IMR-90 (cell line): ENCODE measurements around the gene ACSS1. TPM values are rescaled to one million over a fixed set of nuclear protein-coding genes. Genes with fewer than 3 reads are reported as not detected.

ENCODE experiments used
- ATAC-seq: fragments of 200-7000 bp; cut with Tn5 transposase; 2 replicates; pipeline ENCODE4 v1.9.1; 2020; ENCODE audit warnings: low read depth, mild to moderate bottlenecking, moderate library complexity
- BruUV-seq: library from RNA; stranded (reverse); fragments of 400-500 nt; replicated peaks from 2 replicates; lab custom pipeline; 2021; lab: Mats Ljungman, UMichigan
- CTCF ChIA-PET: fragments of 300-600 bp; formaldehyde crosslinking; extraction: SDS; loops from one replicate; lab custom pipeline; 2021; ENCODE audit warnings: antibody characterized with exemption; lab: Yijun Ruan, JAX
- POLR2A ChIA-PET: fragments of 300-600 bp; sonication (Branson Sonifier 250); formaldehyde crosslinking; loops from one replicate; lab custom pipeline; 2022; ENCODE audit warnings: antibody characterized with exemption; ENCODE audit not compliant: unreplicated experiment; lab: Charles Lee
- DNase-seq: peaks from one replicate; pipeline ENCODE4 v3.0.0; 2013
- H2AFZ ChIP-seq: replicated peaks from 2 replicates; pipeline ENCODE3; 2013; ENCODE audit warnings: low read length, mild to moderate bottlenecking; ENCODE audit not compliant: poor library complexity
- H2AK5ac ChIP-seq: 2 replicates; pipeline ENCODE4 v1.6.1; 2013; ENCODE audit warnings: low read depth, low read length, inconsistent platforms
- H2AK9ac ChIP-seq: replicated peaks from 2 replicates; pipeline ENCODE3; 2013; ENCODE audit warnings: mild to moderate bottlenecking, low read depth, low read length, moderate library complexity; ENCODE audit not compliant: poor library complexity
- H2BK120ac ChIP-seq: 2 replicates; pipeline ENCODE4 v1.6.1; 2013; ENCODE audit warnings: low read depth, low read length, inconsistent platforms
- H2BK15ac ChIP-seq: 3 replicates; pipeline ENCODE4 v1.6.1; 2013; ENCODE audit warnings: low read depth, low read length, inconsistent platforms
- H2BK20ac ChIP-seq: 2 replicates; pipeline ENCODE4 v1.6.1; 2013; ENCODE audit warnings: low read depth, mild to moderate bottlenecking, inconsistent platforms, low read length, moderate library complexity
- H2BK5ac ChIP-seq: 2 replicates; pipeline ENCODE4 v1.6.1; 2013; ENCODE audit warnings: mild to moderate bottlenecking, low read depth, low read length, inconsistent platforms; ENCODE audit not compliant: poor library complexity, severe bottlenecking
- H3K14ac ChIP-seq: replicated peaks from 2 replicates; pipeline ENCODE4 v1.6.1; 2013; ENCODE audit warnings: low read depth, low read length, inconsistent platforms
- H3K18ac ChIP-seq: 2 replicates; pipeline ENCODE4 v1.6.1; 2013; ENCODE audit warnings: low read depth, low read length, control low read depth
- H3K23ac ChIP-seq: 2 replicates; pipeline ENCODE4 v1.6.1; 2013; ENCODE audit warnings: low read depth, low read length, inconsistent platforms
- H3K27ac ChIP-seq: 2 replicates; pipeline ENCODE4 v1.5.1; 2013; ENCODE audit warnings: mild to moderate bottlenecking, control low read depth, low read length; ENCODE audit not compliant: insufficient read depth
- H3K27me3 ChIP-seq: 2 replicates; pipeline ENCODE4 v1.6.1; 2013; ENCODE audit warnings: low read length; ENCODE audit not compliant: control insufficient read depth, insufficient read depth
- H3K36me3 ChIP-seq: 2 replicates; pipeline ENCODE4 v1.6.1; 2013; ENCODE audit warnings: low read length, mixed read lengths; ENCODE audit not compliant: control insufficient read depth, insufficient read depth
- H3K4ac ChIP-seq: 2 replicates; pipeline ENCODE4 v1.6.1; 2013; ENCODE audit warnings: low read depth, low read length, inconsistent platforms
- H3K4me1 ChIP-seq: 2 replicates; pipeline ENCODE4 v1.6.1; 2013; ENCODE audit warnings: low read length, mixed read lengths; ENCODE audit not compliant: control insufficient read depth, insufficient read depth
- H3K4me2 ChIP-seq: 2 replicates; pipeline ENCODE4 v1.6.1; 2013; ENCODE audit warnings: low read depth, mild to moderate bottlenecking, control low read depth, low read length, moderate library complexity
- H3K4me3 ChIP-seq: 2 replicates; pipeline ENCODE4 v1.5.1; 2013; ENCODE audit warnings: low read depth, mild to moderate bottlenecking, control low read depth, low read length, moderate library complexity; ENCODE audit not compliant: insufficient read depth
- H3K56ac ChIP-seq: 2 replicates; pipeline ENCODE4 v1.6.1; 2013; ENCODE audit warnings: low read length, inconsistent platforms; ENCODE audit not compliant: insufficient read depth; ENCODE audit errors: extremely low read depth
- H3K79me1 ChIP-seq, 2 experiments: 2 replicates each; pipeline ENCODE4 v1.6.1; 2013; ENCODE audit warnings: low read length in 2 of 2, inconsistent platforms in 1 of 2, low read depth in 1 of 2
- H3K9ac ChIP-seq: 2 replicates; pipeline ENCODE4 v1.6.1; 2013; ENCODE audit warnings: low read depth, low read length, control low read depth
- H3K9me1 ChIP-seq: 2 replicates; pipeline ENCODE4 v1.6.1; 2013; ENCODE audit warnings: low read length, inconsistent platforms; ENCODE audit not compliant: insufficient read depth
- H3K9me3 ChIP-seq: 2 replicates; pipeline ENCODE4 v1.6.1; 2013; ENCODE audit warnings: low read length; ENCODE audit not compliant: control insufficient read depth, insufficient read depth
- H4K20me1 ChIP-seq: 2 replicates; pipeline ENCODE4 v1.6.1; 2013; ENCODE audit warnings: low read length, inconsistent platforms; ENCODE audit not compliant: insufficient read depth
- H4K5ac ChIP-seq: 2 replicates; pipeline ENCODE4 v1.6.1; 2013; ENCODE audit warnings: mild to moderate bottlenecking, low read depth, low read length, control low read depth
- H4K8ac ChIP-seq, 2 experiments: 2 replicates each; pipeline ENCODE4 v1.6.1; 2013; ENCODE audit warnings: low read depth in 2 of 2, low read length in 2 of 2, control low read depth in 1 of 2, inconsistent platforms in 1 of 2
- H4K91ac ChIP-seq: 2 replicates; pipeline ENCODE4 v1.6.1; 2013; ENCODE audit warnings: low read depth, low read length, inconsistent platforms; ENCODE audit not compliant: insufficient read depth
- CEBPB ChIP-seq: IDR thresholded peaks from 2 replicates; pipeline ENCODE4 v1.6.1; 2012; ENCODE audit warnings: low read depth, low read length, improper control_type of control experiment
- ELK1 ChIP-seq: fragments of 150-350 bp; IDR thresholded peaks from 2 replicates; pipeline ENCODE4 v1.6.1; 2016; ENCODE audit warnings: low read depth, mild to moderate bottlenecking, low read length, moderate library complexity, borderline replicate concordance
- MAFK ChIP-seq: IDR thresholded peaks from 2 replicates; pipeline ENCODE4 v1.6.1; 2012; ENCODE audit warnings: low read depth, low read length, improper control_type of control experiment
- MAZ ChIP-seq: IDR thresholded peaks from 2 replicates; pipeline ENCODE4 v1.6.1; 2012; ENCODE audit warnings: low read depth, mild to moderate bottlenecking, low read length, improper control_type of control experiment, moderate library complexity, borderline replicate concordance
- MXI1 ChIP-seq: IDR thresholded peaks from 2 replicates; pipeline ENCODE4 v1.6.1; 2012; ENCODE audit warnings: low read depth, mild to moderate bottlenecking, low read length, moderate library complexity, borderline replicate concordance
- POLR2A ChIP-seq: IDR thresholded peaks from 2 replicates; pipeline ENCODE4 v1.6.1; 2012; ENCODE audit warnings: mild to moderate bottlenecking, low read depth, low read length
- RAD21 ChIP-seq: IDR thresholded peaks from 2 replicates; pipeline ENCODE4 v1.6.1; 2012; ENCODE audit warnings: low read length, improper control_type of control experiment
- RCOR1 ChIP-seq: IDR thresholded peaks from 2 replicates; pipeline ENCODE4 v1.6.1; 2012; ENCODE audit warnings: mild to moderate bottlenecking, low read length, improper control_type of control experiment; ENCODE audit not compliant: insufficient replicate concordance
- SMC3 ChIP-seq: fragments of 150-350 bp; IDR thresholded peaks from 2 replicates; pipeline ENCODE4 v1.6.1; 2016; ENCODE audit warnings: low read depth, mild to moderate bottlenecking, antibody characterized with exemption, low read length, moderate library complexity
- USF2 ChIP-seq: fragments of 150-350 bp; IDR thresholded peaks from 2 replicates; pipeline ENCODE4 v1.6.1; 2017; ENCODE audit warnings: mild to moderate bottlenecking, antibody characterized with exemption, low read length, low read depth
- WGBS, 2 experiments: methylation state at CpG; one replicate each; pipeline versions ENCODE4 v1.1.5 to v1.1.7; 2013; ENCODE audit warnings: missing lambda C conversion rate in 2 of 2; ENCODE audit not compliant: insufficient read length in 1 of 2; ENCODE audit errors: extremely low coverage in 2 of 2; 5-methylcytosine and 5-hydroxymethylcytosine counted together
- dilution Hi-C: fragments of 300-500 bp; cut with HindIII; formaldehyde crosslinking; loops from one replicate; pipeline ENCODE4 v1.14.3; 2018; ENCODE audit warnings: low sequenced_read_pairs; ENCODE audit not compliant: unreplicated experiment
- in situ Hi-C: fragments of 300-500 bp; cut with MboI; formaldehyde crosslinking; loops from 3 replicates; pipeline ENCODE4 v1.14.3; 2019; ENCODE audit warnings: low sequenced_read_pairs, inconsistent platforms, mixed read lengths
- intact Hi-C: fragments of 100-400 bp; cut with micrococcal nuclease; formaldehyde crosslinking; loops from 2 replicates; pipeline ENCODE4 v1.10.0; 2022
- polyA plus RNA-seq, 3 experiments: library from polyadenylated mRNA; depleted of rRNA; stranded (reverse); fragments of >200 nt; gene quantifications; 2 replicates each; pipeline ENCODE4 v1.2.3, GENCODE V29; 2012; ENCODE audit warnings: low replicate concordance in 1 of 3
- total RNA-seq: library from RNA; depleted of rRNA; stranded (reverse); fragments of >200 nt; gene quantifications from 2 replicates; pipeline ENCODE4 v1.2.3, GENCODE V29; 2012

ACSS1 gene
- total and polyA plus RNA-seq, 2 of the 4 experiments (the other 2 are of a cell fraction), result 0.72 to 1.2 TPM

- no peak overlapping the region for H2BK5ac ChIP-seq
- dilution Hi-C loops, result no loop called here
- no peak overlapping the region for H3K14ac ChIP-seq
- no peak overlapping the region for H4K91ac ChIP-seq
- no peaks in the 10 kb centered on the region for H4K20me1 ChIP-seq
- no peaks in the 10 kb centered on the region for H3K36me3 ChIP-seq
- H3K23ac ChIP-seq, result no peak overlapping the region
- peak; percentile 44 for DNase-seq
- no peak overlapping the region for H4K8ac ChIP-seq
- no peaks in the 10 kb centered on the region for H3K9me3 ChIP-seq
- H3K56ac ChIP-seq, result no peak overlapping the region
- no peak overlapping the region for H4K5ac ChIP-seq
- no peaks in the 10 kb centered on the region for H3K9me1 ChIP-seq
- H3K4me1 ChIP-seq, result peaks cover 2% of the 10 kb centered on the region; the same call in 1 of the 2 replicates
- H2AK9ac ChIP-seq, result no peak overlapping the region
- peaks cover 32% of the 10 kb centered on the region for H3K27me3 ChIP-seq
- ChIA-PET POLR2A (no interaction called here), CTCF (no interaction called here)
- BruUV-seq, result no TSS peak
- H2BK15ac ChIP-seq, result no peak overlapping the region
- peak; percentile 72 for ATAC-seq
- no peak overlapping the region for H3K18ac ChIP-seq
- WGBS, 2 experiments, result no CpG with 5 or more reads among the region's 4 CpGs
- no peak overlapping the region for H2AK5ac ChIP-seq
- no peak overlapping the region for H3K4me3 ChIP-seq
- H3K4ac ChIP-seq, result no peak overlapping the region
- H2BK120ac ChIP-seq, result no peak overlapping the region
- H2AFZ ChIP-seq, result no peak overlapping the region
- TF ChIP-seq MAZ, result no peak
- TF ChIP-seq RAD21, result no peak
- no peak for TF ChIP-seq RCOR1
- TF ChIP-seq POLR2A, result no peak
- peak; percentile 84 for TF ChIP-seq CEBPB
- TF ChIP-seq SMC3, result no peak
- no peak for TF ChIP-seq ELK1
- no peak for TF ChIP-seq MAFK
- TF ChIP-seq MXI1, result no peak
- TF ChIP-seq USF2, result 0 out of 2 replicates have a peak, but pooled peaks have one; percentile 6
- no peaks in the 10 kb centered on the region for H3K79me1 ChIP-seq
- no peak overlapping the region for H3K4me2 ChIP-seq
- no peak overlapping the region for H2BK20ac ChIP-seq
- in situ Hi-C loops, result loop anchor here (10.0 kb wide), 1 partner anchor 174 kb away; no protein-coding TSS in a partner anchor
- intact Hi-C loops, result loop anchor here (2.0 kb wide), 1 partner anchor 40 kb away; no protein-coding TSS in a partner anchor
- H3K9ac ChIP-seq, result no peak overlapping the region
- no peak overlapping the region for H3K27ac ChIP-seq
Measured at GRCh38 chr20:25000268-25000801, 57.6 kb downstream of the ACSS1 start.
